ENCODE results near the gene IDI2.
"Not testable (repeated sequence)": the region's sequence is repeated elsewhere in the genome, so short reads cannot be mapped to it uniquely, and the experiment has no call there.

IDI2 gene

DNA sequence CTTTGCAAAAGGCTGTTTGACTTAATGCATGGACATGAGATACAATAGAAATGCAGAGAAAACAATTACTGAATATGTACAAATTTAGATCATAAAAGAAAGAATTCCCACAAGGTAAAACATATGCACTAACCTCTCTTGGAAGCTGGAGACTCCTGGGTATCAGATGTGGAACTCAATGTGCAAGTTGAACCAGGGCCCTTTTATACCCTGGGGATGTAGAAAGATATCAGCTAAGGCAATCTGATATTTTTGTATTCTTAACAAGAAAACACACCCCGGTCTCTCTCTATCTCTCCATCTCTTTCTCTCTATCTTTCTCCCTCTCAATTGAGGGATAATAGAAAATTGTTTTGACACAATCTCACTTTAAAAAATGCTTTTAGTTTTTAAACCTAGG, at the start of gene IDI2:
Gene IDI2 (minus strand): TSS at position 177 of the 400 bp plus-strand sequence. CDS start 1,136 bp downstream, outside the sequence.
- DNase-seq (ENCODE audit: low spot score): no peak

DNA sequence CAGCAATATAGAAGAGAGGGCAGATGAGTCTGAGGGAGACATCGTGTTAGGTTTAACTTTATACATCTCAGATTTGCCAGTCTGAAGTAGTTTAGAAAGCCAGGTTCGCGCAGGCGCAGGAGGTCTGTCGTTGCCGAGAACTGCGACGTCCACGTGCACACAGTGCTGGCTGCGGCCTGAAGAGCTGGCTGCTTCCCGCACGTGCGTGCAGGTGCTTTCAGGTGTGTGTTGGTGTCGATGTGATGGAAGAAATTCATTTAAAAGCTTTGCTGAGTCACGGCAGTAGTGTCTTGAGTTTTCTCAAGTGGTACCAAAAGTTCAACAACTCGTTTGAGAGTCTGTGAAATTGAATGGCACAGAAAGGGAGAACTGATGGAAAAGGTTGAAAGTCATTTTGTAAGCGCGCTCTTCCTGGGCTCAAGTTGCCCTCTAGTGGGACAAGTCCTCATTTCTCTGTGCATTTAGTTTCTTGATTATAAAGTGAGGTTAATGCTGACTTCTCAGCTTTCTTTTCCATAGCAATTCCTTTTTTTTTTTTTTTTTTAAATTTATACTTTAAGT, 49.2 kb upstream of the IDI2 start:
- DNase-seq (ENCODE audit: low spot score): no peak

DNA sequence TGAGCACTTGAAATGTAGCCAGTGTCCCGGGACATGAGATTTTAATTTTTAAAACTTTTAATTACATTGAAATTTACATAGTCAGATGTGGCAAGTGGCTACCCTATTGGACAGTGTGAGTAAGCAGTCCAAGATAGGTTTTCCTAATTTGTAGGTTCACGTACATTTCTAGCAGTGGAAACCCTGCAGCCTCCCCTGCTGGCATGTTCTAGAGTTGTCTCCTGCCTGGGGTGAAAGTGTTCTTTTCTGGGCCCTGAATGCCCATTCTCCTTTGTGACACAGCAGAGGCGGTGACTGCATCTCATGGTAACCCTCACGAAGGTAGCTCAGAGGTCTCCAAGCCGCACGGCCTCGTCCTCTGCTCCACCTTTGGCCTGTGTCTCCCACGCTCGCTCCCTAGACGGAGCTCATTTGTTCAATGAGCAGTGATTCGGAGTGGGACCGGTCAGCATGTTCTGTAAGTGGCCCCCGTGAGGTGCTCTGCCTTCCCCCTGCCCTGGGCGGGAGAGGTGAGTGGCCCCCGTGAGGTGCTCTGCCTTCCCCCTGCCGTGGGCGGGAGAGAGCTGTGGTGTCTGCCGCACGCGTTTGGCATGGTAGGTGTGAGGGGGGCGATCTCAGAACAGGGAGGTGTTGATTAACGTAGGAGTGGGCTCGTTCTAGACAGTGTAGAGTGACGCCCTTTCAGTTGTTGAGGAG, 48.5 kb upstream of the IDI2 start:
- no peak for DNase-seq (ENCODE audit: low spot score)

DNA sequence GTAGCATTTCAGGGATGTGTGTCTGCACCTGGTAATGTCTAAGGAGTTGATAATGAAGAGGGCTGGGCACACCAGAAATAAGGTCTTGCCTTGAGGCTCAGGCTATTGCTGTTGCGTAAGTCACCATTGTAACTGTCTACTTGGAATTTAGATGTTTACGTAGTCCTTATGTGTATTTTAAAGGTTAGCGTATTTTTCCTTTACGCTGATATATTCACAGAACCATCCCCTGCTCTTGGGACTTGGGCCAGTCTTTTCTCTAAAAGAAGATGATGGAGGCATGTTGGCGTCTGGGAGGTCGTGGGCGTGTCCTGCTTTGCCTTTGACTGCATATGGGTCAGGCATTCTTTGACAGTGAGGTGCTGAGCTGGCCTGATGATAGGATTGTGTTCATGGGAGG, 45.3 kb upstream of the IDI2 start:
- no peak for DNase-seq (ENCODE audit: low spot score)

DNA sequence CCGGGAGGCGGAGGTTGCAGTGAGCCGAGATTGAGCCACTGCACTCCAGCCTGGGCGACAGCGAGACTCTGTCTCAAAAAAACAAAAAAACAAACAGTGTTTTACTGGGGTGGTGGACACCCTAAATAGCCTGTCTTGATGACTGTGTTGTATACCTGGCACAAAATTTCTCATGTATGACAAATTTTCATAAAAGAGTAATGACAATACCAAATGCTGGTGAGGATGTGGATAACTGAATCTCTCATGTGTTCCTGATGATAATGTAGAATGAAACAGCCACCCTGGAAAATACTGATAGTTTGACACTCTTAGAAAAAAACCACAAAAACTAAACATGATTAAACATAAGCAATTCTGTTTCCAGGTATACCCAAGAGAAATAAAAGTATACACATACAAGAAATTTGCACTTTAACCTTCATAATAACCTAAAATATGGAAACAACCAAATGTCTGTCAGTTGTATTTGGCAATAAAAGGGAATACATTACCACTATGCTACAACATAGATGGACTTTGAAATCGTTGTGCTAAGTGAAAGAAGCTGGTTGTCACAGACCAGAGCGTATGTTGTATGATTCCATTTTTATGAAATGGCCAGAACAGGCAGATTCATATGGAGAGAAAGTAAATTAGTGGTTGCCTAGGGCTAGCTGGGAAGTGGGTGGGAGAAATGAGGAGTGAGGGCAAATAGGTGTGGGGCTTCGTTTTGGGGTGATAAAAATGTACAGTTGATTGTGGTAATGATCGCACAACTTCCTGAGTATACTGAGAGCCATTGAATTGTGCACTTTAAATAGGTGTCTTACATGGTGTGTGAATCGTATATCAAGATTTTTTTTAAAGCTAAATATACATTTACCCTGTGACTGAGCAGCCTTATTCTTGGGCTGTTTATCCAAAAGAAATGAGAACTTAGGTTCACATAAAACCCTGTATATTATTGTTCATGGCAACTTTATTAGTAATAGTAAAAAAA, 43.0 kb upstream of the IDI2 start:
- DNase-seq (ENCODE audit: low spot score): no peak

DNA sequence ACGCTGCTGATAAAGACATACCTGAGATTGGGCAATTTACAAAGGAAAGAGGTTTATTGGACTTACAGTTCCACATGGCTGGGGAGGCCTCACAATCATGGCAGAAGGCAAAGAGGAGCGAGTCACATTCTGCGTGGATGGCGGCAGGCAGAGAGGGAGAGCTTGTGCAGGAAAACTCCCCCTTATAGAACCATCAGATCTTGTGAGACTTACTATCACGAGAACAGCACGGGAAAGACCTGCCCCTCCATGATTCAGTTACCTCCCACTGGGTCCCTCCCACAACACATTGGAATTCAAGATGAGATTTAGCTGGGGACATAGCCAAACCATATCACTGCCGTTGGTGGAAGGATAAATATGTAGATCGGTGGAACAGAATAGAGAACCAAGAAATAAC, 41.1 kb upstream of the IDI2 start:
- not testable (repeated sequence) for DNase-seq (ENCODE audit: low spot score)

DNA sequence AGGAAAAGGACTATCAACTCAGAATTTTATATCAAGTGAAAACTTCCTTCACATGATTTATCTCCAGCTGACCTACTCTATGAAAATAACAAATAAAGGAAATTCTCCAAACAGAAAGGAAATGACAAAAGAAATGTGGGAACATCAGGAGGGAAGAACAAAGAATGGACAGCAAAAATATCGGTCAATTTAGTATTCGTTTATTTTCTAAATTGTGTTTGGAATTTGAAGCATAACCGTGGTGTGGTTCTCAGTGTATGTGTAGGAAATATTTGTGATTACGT, 39.2 kb upstream of the IDI2 start:
- no peak for DNase-seq (ENCODE audit: low spot score)

DNA sequence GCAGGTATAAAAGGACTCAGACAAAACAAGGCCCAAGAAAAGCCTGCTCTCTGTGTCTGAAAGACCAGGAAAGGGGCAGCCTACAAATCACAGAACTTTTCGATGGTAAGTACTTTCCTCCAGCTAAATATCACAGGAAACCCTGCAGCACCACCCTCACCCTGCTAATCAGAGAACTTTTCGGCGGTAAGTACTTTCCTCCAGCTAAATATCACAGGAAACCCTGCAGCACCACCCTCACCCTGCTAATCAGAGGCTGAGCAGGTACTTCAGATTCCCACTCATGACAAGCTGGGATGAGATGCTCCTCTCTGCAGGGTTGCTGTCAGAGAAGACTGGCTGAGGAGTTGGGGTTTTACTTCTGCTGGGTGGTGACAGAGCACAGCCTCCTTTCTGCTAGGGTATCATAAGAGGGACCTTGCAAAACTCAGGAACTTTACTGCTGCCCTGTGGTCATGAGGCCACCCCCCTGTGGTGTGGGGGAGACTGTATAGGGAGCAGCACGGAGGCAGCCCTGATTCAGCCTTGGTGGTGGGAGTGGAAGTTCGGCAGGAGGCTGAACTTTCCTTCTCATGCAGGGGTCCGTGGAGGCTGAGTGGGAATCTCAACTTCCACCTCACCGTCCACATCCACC, 37.7 kb upstream of the IDI2 start:
- DNase-seq (ENCODE audit: low spot score): no peak

DNA sequence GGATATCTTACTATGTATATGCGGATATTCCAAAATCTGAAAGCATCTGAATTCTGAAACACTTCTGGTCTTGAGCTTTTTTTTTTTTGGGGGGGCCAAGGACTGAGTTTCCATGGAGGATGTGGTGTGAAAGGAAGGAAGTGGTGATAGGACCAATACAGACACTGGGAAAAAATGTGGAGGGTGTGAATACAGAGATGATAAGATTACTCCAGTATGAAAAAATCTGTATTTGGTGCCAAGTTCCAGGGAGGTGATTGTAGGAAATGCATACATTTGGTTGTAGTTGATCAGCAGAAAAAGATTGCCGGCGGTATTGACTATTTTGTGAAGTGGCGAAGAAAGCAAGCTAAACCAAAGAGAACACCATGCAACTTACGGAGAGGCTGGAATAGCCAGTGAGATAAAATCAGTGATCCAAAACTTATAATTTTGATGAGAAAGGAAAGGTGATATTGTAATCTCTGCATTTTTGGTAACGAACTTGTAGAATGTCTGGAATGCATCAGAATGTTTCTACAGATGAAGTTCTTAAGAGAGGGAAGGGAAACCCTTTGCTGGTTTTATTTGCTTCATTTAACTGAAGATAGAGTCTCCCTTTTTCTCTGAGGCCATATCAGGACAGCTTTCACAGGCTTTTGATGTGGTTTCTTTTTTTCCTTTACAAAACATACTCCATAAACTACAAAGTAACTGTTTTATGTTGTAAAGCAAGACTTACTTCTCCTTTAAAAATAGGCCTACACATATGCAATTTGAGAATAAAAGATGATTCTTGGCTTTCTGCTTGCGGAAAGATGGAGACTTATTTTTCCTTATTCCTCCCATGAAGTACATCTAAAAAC, 36.5 kb upstream of the IDI2 start:
- no peak for DNase-seq (ENCODE audit: low spot score)

DNA sequence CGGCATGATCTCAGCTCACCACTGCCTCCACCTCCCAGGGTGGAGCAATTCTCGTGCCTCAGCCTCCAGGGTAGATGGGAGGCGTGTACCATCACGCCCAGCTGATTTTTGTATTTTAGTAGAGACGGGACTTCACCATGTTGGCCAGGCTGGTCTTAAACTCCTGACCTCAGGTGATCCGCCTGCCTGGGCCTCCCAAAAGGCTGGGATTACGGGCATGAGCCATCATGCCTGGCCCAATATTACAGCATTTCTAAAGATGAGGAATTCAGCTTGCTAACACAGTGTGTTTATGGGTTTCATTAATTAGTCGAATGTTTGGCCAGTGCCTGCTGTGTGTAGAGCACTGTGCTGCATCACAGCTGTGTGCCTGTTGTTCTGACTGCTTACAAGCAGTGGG, 34.2 kb upstream of the IDI2 start:
- DNase-seq (ENCODE audit: low spot score): no peak

DNA sequence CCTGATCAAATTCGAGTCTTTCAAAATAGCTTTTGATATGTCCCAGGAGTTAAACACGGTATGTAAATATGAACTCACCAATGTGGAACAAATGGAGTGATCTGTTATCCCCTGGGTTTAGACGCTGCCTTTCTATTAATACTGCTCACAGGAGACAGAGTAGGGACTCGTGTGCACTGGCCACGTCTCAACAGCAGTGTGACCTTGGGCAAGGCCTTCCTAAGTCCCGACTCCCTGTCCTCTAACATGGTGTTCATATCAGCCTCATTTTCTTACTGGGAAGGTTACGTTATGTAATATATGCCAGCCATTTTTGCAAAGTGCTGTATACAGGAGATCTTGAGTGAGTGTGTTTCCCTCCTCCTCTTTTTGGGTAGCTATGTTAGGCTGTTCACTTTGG, 32.4 kb upstream of the IDI2 start:
- DNase-seq (ENCODE audit: low spot score): no peak

DNA sequence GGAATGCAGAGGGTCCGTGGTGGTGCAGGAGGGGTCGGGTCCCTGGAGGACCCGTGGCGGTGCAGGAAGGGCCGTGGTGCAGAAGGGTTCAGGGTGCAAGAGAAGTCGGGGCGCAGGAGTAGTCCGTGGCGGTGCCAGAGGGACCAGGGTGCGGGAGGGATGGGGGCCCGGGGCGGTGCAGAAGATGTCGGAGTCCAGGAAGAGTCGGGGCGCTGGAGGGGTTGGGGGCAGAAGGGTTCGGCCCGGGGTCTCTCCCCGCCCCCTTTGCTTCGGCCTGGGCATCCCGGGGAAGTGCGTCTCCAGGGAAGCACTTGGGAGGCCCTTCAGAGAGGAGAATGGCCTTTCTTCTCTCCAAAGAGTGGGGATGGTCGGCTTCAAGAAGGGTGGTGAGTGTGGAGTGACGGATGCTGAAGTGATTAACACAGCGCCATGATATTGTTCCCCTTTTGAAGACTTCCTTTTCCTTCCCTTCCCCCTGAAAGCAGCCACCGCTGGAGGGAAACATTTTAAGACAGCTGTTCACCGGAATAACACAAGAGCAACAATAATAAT, 31.5 kb upstream of the IDI2 start:
- DNase-seq (ENCODE audit: low spot score): no peak

DNA sequence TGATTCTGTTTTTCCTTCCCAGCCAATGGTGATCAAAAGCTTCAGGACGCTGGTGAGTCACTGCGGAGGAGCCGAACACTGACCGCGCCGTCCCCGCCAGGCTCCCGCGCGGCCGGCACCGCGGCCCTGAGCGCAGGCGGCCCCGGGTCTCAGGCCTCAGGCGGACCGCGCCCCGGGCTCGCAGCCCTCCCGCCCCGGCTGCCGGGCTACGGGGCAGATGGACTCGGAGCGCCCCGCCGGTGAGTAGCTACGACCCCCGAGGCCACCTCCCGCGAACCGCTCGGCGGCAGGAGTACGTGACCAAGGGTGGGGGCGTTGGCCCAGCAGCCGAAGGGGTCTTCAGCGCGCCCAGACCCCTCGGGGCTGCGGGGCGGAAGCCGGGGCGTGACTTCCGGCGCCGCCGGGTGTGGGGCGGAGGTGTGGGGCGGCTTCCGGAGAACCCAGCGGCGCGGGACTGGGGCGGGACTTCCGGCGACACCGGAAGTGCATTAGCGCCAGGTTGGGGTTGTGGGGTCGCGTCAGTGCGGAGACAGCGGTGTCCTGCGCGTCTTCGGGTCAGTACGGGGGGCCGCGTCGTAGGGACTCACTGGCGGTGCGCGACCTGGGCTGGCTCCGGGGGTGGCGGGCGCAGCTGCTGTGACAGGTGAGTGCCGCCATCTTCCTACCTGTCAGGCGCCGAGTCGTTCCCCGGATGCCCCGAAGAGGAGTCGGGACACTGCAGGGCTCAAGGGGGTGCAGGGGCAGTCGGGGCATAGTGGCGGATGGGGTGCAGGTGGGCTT, 30.9 kb upstream of the IDI2 start, which contains the start of gene WDR37:
Gene WDR37 (plus strand): TSS at position 60 of the 780 bp plus-strand sequence. CDS start 15,771 bp downstream, outside the sequence.
- DNase-seq (ENCODE audit: low spot score): peak; percentile 83

DNA sequence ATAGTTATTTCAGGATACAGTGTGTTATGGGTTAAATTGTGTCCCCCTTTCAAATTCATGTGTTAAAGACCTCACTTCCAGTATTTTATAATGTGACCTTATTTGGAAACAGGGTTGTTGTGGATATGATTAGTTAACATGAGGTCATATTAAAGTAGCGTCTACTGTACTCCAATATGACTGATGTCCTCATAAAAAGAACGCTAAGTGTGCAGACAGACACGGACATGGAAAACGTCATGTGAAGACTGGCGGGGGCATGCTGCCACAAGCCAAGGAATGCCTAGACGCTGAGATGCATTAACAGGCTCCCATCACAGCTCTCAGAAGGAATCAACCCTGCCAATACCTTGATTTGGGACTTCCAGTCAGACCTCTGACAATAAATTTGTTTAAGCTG, 29.0 kb upstream of the IDI2 start:
- no peak for DNase-seq (ENCODE audit: low spot score)

DNA sequence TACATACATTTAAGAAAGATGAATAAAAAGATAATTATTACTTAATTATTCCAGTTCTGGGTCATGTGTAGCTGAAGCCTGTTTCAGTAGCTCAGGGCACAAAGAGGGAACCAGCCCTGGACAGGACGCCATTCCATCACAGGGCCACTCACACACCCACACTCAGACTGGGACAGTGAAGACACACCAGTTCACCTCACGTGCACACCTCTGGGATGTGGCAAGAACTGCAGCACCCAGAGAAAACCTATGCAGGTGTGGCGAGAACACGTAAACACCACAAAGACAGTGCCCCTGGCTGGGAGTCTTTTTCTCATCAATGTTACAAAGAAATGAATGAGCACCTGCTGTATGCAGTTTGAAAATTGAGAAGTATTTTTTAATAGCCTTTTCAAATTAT, 24.9 kb upstream of the IDI2 start:
- peak; percentile 45 for DNase-seq (ENCODE audit: low spot score)

DNA sequence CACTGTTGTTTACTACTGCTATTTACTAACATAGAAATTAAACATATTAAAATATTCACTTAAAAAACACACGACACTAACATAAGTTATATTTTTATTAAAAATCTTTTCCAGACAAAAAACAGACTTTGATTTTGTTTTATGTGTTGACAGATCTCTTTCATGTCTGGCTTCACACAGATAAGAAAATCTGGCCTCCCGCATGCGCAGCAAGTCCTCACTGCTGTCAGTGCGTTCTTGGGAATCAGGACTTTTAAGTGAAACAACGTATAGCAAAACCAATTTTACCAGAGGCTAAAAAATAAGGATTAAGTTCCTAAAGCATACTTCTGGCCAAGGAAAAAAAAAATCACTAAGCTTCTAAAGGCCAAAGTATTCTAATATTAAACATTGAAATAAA, 24.5 kb upstream of the IDI2 start:
- DNase-seq (ENCODE audit: low spot score): no peak

DNA sequence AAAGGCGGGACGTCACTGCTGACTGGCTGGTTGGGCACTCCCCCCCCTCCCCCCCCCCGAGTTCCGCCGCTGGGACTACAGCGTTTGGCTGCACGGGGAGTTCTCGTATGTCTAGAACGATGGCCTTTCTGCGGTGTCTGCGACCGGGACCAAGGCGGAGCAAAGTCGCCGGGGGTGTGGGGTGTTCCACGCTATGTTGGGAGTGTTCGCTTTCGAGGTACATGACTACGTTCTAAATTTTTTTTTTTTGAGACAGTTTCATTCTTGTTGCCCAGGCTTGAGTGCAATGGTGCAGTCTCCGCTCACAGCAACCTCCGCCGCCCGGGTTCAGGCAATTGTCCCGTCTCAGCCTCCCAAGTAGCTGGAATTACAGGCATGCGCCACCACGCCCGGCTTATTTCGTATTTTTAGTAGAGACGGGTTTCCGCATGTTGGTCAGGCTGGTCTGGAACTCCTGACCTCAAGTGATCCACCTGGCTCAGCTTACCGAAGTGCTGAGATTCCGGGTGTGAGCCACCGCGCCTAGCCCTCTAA, 23.8 kb upstream of the IDI2 start:
- DNase-seq (ENCODE audit: low spot score): no peak

DNA sequence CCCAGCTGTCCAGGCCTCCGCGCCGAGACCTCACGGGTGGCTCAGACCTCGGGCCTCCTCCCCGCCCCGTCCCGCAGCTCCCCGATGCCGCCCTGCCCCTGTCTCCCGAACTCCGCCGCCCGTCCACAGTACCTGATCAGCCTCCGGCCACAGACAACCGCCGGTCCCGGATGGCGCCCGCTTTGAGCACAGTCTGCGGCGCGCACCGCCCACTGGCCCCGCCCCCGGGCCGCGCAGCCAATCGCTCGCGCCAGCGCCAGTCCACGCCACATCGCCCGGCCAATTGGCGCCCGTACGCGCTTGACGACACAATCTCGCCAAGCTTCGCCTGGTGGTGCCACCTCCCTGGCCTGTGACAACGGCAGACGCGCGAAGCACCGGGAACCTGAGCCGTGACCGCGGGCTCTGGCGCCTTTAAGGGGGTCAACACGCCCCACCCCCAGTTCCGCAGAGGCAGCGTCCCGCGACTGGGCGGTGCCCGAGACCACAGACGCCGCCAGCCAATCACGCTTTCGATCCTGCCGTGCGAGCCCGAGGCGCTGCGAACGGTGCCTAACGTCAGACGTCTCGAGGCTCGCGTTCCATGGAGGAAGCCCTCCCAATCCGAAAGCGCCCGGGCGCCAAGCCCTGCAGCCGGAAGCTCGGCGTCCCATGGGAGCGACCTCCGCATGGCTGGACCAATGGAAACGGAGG, 23.2 kb upstream of the IDI2 start, which contains the start of gene IDI1:
Gene IDI1 (minus strand): TSS at position 388 of the 693 bp plus-strand sequence. CDS start 116 bp downstream, at position 272.
- peak; percentile 91 for DNase-seq (ENCODE audit: low spot score)

DNA sequence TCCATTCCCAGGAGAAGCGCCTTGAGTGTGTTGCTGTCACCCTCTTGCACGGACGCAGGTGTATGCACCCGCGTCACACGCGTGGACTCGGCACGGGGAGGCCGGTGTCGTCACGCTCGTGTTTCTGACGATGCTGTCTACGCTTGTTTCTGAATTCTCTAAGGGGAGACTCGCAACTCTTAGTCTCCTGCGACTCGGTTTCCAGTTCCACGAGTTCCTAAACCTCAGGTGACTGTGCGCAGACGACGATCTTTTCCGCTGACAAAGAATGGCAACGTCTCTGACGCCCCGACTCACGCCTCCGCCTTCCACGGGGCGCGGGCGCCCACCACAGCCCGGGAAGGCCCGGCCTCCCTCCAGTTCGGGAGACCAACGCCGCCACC, 22.7 kb upstream of the IDI2 start:
- no peak for DNase-seq (ENCODE audit: low spot score)

DNA sequence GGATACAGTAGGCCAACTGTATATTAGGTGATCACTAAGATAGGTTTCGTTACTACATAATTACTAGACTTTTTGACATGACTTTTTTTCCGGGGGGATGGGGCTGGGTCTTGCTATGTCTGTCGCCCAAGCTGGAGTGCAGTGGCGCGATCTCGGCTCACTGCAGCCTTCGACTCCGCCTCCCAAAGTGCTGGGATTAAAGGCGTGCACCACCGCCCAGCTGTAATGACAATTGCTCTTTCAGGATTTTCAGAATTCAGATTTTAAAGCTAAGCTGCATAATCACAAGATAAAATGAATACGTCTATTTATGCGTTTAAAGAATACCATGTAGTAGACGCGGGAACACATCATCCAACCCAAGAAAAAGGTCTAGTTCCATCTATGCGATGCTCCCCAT, 22.3 kb upstream of the IDI2 start:
- no peak for DNase-seq (ENCODE audit: low spot score)

All from HuH-7.5 (cell line).